ENCODE data around the gene ATP1A4. TPM values are rescaled to one million over a fixed set of nuclear protein-coding genes. Genes with fewer than 3 reads are reported as not detected.

The ATP1A4 gene
- total RNA-seq, 1 experiment from 2014 or later = not detected

DNA sequence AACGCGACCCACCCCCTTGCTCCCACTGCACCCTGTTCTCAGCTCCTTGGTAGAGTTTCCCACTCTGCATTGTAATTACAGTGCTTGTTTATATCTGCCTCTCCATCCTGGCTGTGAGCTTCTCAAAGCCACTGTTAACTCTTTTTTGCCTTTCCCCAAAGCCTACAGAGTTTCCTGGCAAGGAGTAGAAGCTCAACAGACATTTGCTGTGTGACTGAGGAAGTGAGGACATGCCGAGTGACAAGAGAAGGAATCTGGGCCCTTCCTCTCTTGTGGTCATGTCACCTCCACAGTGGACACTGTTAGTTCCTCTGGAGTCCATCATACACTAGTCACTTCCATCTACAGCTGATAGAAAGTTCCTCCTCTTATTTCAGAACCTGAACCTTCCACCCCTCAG is 46.9 kb upstream of the ATP1A4 start:
- CTCF ChIA-PET = interaction anchor here (0.7 to 13.2 kb wide), 20 partner anchors 8 to 311 kb away, joined by 3 to 243 read pairs (median 8); partner anchors contain the start of genes CASQ1 and DCAF8
- no peaks in the 10 kb centered on the region for H3K9me3 Mint-ChIP-seq (ENCODE audit: unreplicated experiment)
- H3K27ac Mint-ChIP-seq (ENCODE audit: low read depth, unreplicated experiment) = no peak overlapping the region

GRCh38 chr1:160105155-160105554 is 46.2 kb upstream of the ATP1A4 start:
- TF ChIP-seq CTCF (IDR thresholded peaks at IDR 0.05; ENCODE audit: unreplicated experiment) = no peak
- H3K27ac Mint-ChIP-seq (ENCODE audit: low read depth, unreplicated experiment) = no peak overlapping the region
- no TSS peak for BruUV-seq (replicated peaks)
- DNase-seq (ENCODE audit: unreplicated experiment) = no peak
- no peaks in the 10 kb centered on the region for H3K36me3 Mint-ChIP-seq (ENCODE audit: insufficient read depth, unreplicated experiment)
- ChIA-PET CTCF (interaction anchor here (0.7 to 13.2 kb wide), 16 partner anchors 9 to 310 kb away, joined by 3 to 243 read pairs (median 32); partner anchors contain the start of genes CASQ1 and DCAF8), POLR2A (interaction anchor here (1.5 to 1.7 kb wide), 2 partner anchors 19 to 156 kb away, joined by 5 to 6 read pairs; no protein-coding TSS in a partner anchor)
- no peaks in the 10 kb centered on the region for H3K9me3 Mint-ChIP-seq (ENCODE audit: unreplicated experiment)
- intact Hi-C loops (cut with micrococcal nuclease) = no loop called here
- H3K27me3 Mint-ChIP-seq (ENCODE audit: insufficient read depth, unreplicated experiment) = no peaks in the 10 kb centered on the region
- peaks cover 18% of the 10 kb centered on the region for H3K4me1 Mint-ChIP-seq (ENCODE audit: insufficient read depth, unreplicated experiment)
- no peak overlapping the region for H3K4me3 Mint-ChIP-seq (ENCODE audit: unreplicated experiment)

More for the DNA sequence above, 46.9 kb upstream of the ATP1A4 start:
- H3K4me1 Mint-ChIP-seq (ENCODE audit: insufficient read depth, unreplicated experiment) = peaks cover 18% of the 10 kb centered on the region
- no TSS peak for BruUV-seq (replicated peaks)
- POLR2A ChIA-PET = interaction anchor here (0.8 to 1.5 kb wide), 5 partner anchors 20 to 157 kb away, joined by 4 to 5 read pairs (median 4); no protein-coding TSS in a partner anchor
- intact Hi-C loops (cut with micrococcal nuclease) = no loop called here
- no peak overlapping the region for H3K4me3 Mint-ChIP-seq (ENCODE audit: unreplicated experiment)
- DNase-seq (ENCODE audit: unreplicated experiment) = no peak
- H3K36me3 Mint-ChIP-seq (ENCODE audit: insufficient read depth, unreplicated experiment) = no peaks in the 10 kb centered on the region
- TF ChIP-seq CTCF (IDR thresholded peaks at IDR 0.05; ENCODE audit: unreplicated experiment) = no peak
- no peaks in the 10 kb centered on the region for H3K27me3 Mint-ChIP-seq (ENCODE audit: insufficient read depth, unreplicated experiment)

DNA sequence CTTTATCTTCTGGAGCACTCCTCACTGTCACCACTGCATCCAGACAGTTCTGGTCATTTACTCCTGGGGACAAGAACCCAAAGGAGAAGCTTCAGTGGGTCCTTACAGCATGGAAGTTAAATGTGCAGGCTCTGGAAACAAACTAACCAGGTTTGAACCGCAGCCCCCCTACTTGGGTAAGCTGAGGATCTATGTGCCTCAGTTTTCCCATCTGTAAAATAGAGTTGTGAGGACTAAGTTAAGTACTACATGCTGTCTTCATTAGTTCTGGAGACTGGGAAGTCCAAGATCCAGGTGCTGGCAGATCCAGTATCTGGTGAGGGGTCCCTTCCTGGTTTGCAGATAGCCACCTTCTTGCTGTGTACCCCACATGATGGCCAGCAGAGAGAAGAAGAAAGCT is 43.9 kb upstream of the ATP1A4 start:
- ChIA-PET POLR2A (interaction anchor here (1.2 to 1.6 kb wide), 2 partner anchors 9 to 10 kb away, joined by 3 to 5 read pairs; partner anchors contain the start of gene IGSF8), CTCF (interaction anchor here (0.5 to 13.2 kb wide), 13 partner anchors 9 to 190 kb away, joined by 3 to 243 read pairs (median 5); partner anchors contain the start of gene IGSF8)
- TF ChIP-seq CTCF (IDR thresholded peaks at IDR 0.05; ENCODE audit: unreplicated experiment) = no peak
- H3K36me3 Mint-ChIP-seq (ENCODE audit: insufficient read depth, unreplicated experiment) = no peaks in the 10 kb centered on the region
- H3K4me3 Mint-ChIP-seq (ENCODE audit: unreplicated experiment) = no peak overlapping the region
- H3K4me1 Mint-ChIP-seq (ENCODE audit: insufficient read depth, unreplicated experiment) = peaks cover 12% of the 10 kb centered on the region
- H3K27ac Mint-ChIP-seq (ENCODE audit: low read depth, unreplicated experiment) = no peak overlapping the region
- no TSS peak for BruUV-seq (replicated peaks)
- H3K27me3 Mint-ChIP-seq (ENCODE audit: insufficient read depth, unreplicated experiment) = no peaks in the 10 kb centered on the region
- no peak for DNase-seq (ENCODE audit: unreplicated experiment)
- intact Hi-C loops (cut with micrococcal nuclease) = no loop called here
- no peaks in the 10 kb centered on the region for H3K9me3 Mint-ChIP-seq (ENCODE audit: unreplicated experiment)

DNA sequence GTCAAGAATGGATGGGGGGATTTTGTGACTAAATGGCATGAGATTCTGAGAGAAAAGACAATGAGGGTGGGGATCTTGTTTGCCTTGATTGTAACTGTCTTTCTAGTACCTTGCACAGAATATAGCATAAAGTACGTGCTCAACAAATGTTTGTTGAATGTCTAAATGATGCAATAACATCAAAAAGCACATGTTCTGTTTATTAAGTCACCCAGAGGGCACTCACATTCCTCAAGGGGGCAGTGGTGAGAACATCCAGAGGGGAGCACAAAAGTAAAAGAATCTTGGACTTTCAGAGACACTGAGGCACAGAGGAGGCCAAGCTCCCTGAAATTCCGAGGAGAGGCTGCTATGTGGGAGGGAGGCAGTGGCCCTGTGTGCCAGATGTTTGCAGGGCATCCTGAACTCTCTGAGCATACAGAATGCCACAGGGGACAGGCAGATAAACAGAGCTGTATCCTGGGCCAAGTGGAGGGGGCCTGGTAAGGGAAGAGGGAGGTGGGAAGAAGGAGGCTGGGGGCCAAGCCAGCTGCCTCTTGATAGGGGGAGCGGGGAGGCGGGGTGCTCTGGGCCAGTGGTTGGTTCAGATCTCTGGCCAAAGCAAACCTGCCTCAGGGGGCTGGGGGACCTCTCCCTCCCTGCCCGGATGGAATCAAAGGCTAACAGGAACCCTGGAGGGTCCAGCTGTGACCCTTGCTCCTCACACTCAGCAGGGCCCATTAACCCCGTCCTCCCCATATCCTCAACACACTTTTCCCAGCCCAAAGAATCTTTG is 42.3 kb upstream of the ATP1A4 start:
- DNase-seq (ENCODE audit: unreplicated experiment) = peak; percentile 88
- intact Hi-C loops (cut with micrococcal nuclease) = no loop called here
- Mint-ChIP-seq H3K27me3 (ENCODE audit: insufficient read depth, unreplicated experiment) (no peaks in the 10 kb centered on the region), H3K9me3 (ENCODE audit: unreplicated experiment) (no peaks in the 10 kb centered on the region), H3K36me3 (ENCODE audit: insufficient read depth, unreplicated experiment) (no peaks in the 10 kb centered on the region), H3K4me1 (ENCODE audit: insufficient read depth, unreplicated experiment) (peaks cover 12% of the 10 kb centered on the region), H3K4me3 (ENCODE audit: unreplicated experiment) (no peak overlapping the region), H3K27ac (ENCODE audit: low read depth, unreplicated experiment) (no peak overlapping the region)
- ChIA-PET POLR2A (interaction anchor here (1.0 to 1.6 kb wide), 4 partner anchors 8 to 182 kb away, joined by 3 to 5 read pairs (median 4); partner anchors contain the start of genes IGSF8 and PEX19), CTCF (interaction anchor here (0.5 to 13.2 kb wide), 28 partner anchors 8 to 307 kb away, joined by 3 to 243 read pairs (median 5); partner anchors contain the start of genes CASQ1, IGSF8 and PEA15)
- peak; percentile 52 for TF ChIP-seq CTCF (IDR thresholded peaks at IDR 0.05; ENCODE audit: unreplicated experiment)
- BruUV-seq (replicated peaks) = no TSS peak
